ENCODE measurements around the gene ZYX. TPM values are rescaled to one million over a fixed set of nuclear protein-coding genes. Genes with fewer than 3 reads are reported as not detected.
"Not testable (repeated sequence)": the region's sequence is repeated elsewhere in the genome, so short reads cannot be mapped to it uniquely, and the experiment has no call there.

ZYX gene
- polyA plus RNA-seq, 5 donors = 105 to 328 (median 157) TPM

GRCh38 chr7:143382791-143383641 lies 1.9 kb downstream of the ZYX start:
- no peak for DNase-seq

- no peak for DNase-seq
These were observed 2.5 kb downstream of the ZYX start for GRCh38 chr7:143383642-143383957.

- no peak for DNase-seq
These were observed 3.0 kb downstream of the ZYX start for GRCh38 chr7:143384148-143384547.

- no peak for DNase-seq
These were observed 3.8 kb downstream of the ZYX start for GRCh38 chr7:143384661-143385631.

DNA sequence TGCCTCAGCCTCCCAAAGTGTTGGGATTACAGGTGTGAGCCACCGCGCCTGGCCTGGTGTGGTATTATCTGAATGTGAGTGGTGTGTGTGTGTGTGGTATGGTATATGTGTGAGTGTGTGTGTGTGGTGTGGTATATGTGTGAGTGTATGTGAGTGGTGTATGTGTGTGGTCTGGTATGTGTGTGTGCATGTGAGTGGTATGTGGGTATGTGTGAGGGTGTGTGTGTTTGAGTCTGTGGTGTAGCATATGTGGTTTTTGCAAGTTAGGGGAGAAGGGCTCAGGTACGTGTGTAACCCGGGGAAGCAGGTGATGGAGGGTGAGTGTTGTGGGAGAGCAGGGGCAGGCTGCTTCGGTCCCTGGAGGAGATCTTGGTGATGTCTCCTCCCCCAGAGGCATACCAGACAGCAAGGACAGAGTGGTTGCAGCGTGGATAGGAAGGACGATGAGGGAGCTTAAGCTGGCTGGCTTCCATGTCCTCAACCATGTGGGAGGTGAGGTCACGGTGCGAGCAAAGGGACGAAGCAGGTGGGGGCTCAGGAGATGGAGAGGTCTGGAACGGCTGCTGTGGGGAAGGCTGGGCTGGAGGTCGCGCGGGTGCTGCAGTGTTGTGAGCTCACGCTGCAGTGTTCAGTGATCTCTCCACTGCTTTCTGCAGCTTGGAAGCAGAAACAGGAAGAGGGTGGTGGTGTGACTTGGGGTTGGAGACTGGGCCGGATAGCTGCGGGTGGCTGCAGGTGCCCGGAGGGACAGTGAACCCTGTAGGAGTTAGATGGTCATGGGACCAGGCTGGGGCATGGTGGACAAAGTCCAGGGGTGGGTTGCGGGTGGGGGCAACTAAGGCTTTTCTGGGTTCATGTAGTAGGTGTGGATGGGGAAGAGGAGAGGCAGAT lies 5.0 kb downstream of the ZYX start:
- DNase-seq = no peak

DNA sequence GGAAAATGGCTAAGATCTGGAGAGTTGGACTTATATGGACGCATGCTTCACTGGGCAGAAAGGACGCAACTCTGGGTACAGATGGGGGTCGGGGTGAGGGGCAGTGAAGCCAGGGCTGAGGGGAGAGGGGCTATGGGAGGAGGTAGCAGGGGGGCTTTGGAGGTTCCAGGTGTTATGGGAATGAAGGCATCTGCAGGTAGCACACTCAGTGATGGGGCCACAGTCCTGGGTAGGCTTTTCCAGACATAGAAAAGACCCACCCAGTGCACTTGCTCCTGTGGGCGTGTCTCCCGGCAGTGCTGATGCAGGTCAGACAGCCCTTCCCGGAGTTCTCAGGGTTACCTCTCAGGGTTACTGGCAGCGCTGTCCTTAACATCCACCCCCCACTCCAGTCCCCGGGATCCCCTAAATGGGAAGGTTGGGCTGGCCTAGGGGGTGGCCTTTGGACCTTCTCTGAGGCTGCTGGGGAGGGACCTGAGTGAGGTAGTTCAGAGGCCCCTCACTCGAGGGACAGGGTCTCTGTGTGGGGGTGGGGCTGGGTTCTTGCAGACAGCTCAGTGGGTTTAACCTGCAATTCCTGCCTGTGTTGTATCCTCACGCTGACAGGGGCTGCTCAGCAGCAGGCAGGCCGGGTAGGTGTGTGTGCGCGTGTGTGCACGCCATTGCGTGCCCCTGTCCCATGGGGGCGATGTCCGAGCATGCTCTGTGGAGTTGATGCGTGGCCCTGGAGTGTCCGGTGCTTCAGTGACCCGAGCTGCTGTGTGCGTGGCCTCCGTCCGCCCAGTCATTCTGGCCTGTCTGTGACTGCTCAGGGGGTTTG lies 6.2 kb downstream of the ZYX start:
- DNase-seq = no peak

- no peak for DNase-seq
These were observed 6.9 kb downstream of the ZYX start for GRCh38 chr7:143388051-143388450.

DNA sequence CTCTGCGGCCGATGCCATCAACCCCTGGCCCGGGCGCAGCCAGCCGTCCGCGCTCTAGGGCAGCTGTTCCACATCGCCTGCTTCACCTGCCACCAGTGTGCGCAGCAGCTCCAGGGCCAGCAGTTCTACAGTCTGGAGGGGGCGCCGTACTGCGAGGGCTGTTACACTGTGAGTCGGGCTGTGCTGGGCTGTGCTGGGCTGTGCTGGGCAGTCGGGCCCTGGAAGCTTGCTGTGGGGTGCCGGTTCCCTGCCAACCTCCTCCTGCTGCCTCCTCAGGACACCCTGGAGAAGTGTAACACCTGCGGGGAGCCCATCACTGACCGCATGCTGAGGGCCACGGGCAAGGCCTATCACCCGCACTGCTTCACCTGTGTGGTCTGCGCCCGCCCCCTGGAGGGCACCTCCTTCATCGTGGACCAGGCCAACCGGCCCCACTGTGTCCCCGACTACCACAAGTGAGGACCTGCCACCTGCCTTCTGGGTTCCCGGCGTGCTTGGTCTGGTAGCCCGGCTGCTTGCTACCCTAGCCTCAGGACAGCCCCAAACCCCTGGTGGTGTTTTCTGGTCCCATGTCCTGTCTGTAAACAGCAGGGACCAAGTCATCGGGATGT lies 7.5 kb downstream of the ZYX start:
- no peak for DNase-seq

GRCh38 chr7:143389316-143390103 lies 8.4 kb downstream of the ZYX start:
- DNase-seq = no peak

- no peak for DNase-seq
These were observed 9.1 kb downstream of the ZYX start for GRCh38 chr7:143390104-143390772.

DNA sequence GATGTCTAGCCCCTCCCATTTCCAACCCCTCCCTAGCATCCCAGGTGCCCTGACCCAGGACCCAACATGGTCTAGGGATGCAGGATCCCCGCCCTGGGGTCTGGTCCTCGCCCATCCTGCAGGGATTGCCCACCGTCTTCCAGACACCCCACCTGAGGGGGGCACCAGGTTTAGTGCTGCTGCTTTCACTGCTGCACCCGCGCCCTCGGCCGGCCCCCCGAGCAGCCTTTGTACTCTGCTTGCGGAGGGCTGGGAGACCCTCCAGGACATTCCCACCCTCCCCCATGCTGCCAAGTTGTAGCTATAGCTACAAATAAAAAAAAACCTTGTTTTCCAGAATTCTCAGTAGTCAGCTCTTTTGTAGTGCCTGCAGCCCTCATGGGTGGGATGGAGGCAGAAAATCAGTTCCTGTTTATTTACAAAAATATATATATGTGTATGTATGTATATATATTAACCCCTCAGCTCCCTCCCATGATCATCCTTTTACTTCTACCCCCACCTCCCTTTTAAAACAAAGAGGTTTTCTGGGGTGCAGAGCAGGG lies 9.7 kb downstream of the ZYX start:
- DNase-seq = no peak

DNA sequence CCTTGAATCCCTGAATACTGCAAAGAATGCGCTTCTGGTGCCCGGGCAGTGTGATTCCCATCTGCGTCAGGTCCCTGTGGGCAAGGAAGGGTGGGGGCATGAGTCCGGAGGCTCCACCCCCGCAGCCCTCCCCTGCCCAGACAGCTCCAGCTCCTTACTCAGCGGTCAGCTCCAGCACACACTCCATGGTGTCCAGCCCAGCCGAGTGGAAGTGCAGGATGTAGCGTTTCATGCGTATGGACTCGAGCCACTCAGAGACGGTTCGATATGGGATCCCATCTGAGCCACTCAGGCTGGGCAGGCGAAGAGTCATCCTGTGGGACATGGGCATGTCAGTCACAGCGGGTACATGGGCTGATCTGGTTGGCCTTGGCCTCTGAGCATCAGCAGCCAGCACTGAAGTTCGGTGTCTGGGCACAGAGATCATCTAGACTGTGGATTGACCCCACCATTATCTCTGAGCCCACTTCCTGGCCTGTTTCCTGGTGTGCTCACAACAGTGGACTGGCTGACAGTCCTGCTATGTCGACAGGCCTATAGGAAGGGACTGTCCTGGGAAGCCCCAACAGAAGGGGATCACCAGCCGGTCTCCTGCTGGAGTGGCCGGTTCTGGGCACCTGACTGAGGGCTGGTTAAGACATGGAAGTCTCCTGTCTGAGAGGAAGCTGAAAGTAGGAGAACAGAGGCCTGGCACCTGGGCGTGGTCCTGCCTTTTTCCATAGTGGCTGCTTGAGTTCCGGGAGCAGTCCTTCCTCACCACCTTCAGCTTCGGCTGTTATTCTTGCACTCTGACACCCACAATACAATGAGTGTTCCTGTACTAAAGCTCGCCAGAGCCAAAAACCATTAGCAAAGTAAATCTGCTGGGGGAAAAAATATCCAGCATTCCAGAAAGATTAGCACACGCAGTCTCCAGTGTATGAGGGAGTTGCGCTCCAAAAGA lies 10.6 kb downstream of the ZYX start:
- DNase-seq = no peak

- not testable (repeated sequence) for DNase-seq
These were observed 11.3 kb downstream of the ZYX start for GRCh38 chr7:143392427-143392826.

GRCh38 chr7:143392875-143393266 lies 11.7 kb downstream of the ZYX start:
- no peak for DNase-seq

GRCh38 chr7:143393267-143394041 lies 12.3 kb downstream of the ZYX start:
- peak; percentile 76 to 77 for DNase-seq

GRCh38 chr7:143394068-143394467 lies 12.9 kb downstream of the ZYX start:
- DNase-seq = no peak

DNA sequence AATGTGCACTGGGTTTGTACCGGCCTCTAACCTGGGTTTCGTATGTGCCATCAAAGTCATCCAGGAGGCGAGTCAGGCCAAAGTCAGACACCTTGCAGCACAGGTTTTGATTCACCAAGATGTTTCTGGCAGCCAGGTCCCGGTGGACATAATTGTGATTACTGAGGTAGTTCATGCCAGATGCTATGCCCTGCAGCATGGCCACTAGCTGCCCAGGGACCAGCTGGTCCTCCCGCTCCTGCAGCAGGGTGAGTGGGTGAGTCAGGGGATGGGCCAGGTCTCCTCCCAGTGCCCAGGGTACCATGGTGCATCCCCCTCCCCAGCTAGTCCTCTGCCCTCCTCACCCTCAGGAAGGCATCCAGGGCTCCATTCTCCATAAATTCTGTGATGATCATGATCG lies 13.6 kb downstream of the ZYX start:
- no peak for DNase-seq
